Measurements from ENCODE around the gene SMURF1. TPM values are rescaled to one million over a fixed set of nuclear protein-coding genes. Genes with fewer than 3 reads are reported as not detected.
A peak's percentile ranks its signal among the peaks of the same experiment; 100 is the strongest.

SMURF1 gene
- total RNA-seq, 1 donor from 2014 or later: 24.5 TPM

DNA sequence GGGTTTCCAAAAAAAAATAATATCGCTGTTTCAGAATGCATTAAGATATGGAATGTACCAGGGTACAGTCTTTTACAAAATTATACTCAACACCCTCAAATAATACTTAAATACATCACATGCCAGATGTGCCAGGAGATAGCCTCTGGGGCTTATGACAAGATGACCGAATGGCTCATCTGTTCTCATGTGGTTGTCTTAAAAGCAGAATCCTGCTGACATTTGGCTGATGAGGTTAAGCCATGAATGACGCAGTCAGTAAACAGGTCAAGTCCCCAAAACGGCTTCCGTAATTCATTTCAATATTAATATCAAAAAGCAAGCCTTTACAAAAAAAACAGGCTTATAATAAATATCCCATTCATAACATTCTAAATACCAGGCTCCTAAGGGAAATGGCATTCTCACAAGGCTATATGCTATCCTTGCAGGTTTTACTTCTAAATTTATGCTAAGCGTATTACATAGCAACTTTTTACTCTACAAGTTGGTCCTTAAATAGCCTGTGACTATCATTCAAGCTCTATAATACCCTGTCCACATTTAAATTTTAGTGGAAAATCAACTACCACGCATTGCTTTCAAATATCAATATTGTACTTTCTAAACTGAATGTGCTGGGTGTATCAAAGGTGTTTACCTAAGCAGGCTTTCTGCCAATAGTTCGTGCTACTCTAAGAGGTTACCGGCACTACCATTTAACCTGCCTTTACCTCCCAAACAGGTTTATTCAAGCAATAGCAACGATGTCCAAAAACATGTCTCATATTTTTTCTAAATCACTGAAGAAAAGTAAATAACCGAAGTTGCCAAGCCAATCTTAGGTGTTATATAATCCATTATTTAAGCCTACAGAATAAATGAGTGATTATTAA, 15.6 kb downstream of the SMURF1 start:
- no peak for DNase-seq (ENCODE audit: low read depth, low spot score)
- H3K4me3 Mint-ChIP-seq: no peak overlapping the region
- no peaks in the 10 kb centered on the region for H3K36me3 Mint-ChIP-seq (ENCODE audit: low read depth)

DNA sequence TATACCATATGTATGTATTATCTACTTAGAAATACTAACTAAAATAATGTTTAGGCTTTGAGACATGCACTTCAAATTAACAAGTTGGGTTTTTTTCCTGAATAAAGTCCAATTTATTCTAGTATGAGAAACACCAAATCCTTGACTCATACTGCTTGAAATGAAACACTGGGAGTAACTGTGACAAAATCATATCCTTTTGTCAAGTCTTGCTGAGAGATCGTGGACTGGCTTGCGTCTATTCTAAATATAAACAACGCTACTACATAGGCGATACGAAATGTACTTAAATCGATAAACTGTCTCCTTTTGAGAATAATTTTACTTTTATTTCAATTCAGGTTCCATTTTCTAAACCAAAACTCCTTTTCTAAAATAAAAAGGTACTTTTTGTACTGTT, 16.3 kb downstream of the SMURF1 start:
- no peaks in the 10 kb centered on the region for H3K9me3 Mint-ChIP-seq

More for the DNA sequence above, 15.6 kb downstream of the SMURF1 start:
- no peak for TF ChIP-seq CTCF (conservative IDR thresholded peaks at IDR 0.05)
- Mint-ChIP-seq H3K27ac (ENCODE audit: unreplicated experiment) (no peak overlapping the region), H3K27me3 (ENCODE audit: low read depth) (no peaks in the 10 kb centered on the region), H3K4me1 (peaks cover 45% of the 10 kb centered on the region), H3K9me3 (no peaks in the 10 kb centered on the region)

GRCh38 chr7:99126921-99127553, 16.9 kb downstream of the SMURF1 start:
- Mint-ChIP-seq H3K36me3 (ENCODE audit: low read depth) (no peaks in the 10 kb centered on the region), H3K27ac (ENCODE audit: unreplicated experiment) (peak overlapping the region; percentile 79)

More for the DNA sequence above, 16.3 kb downstream of the SMURF1 start:
- DNase-seq (ENCODE audit: low read depth, low spot score): no peak
- no peaks in the 10 kb centered on the region for H3K36me3 Mint-ChIP-seq (ENCODE audit: low read depth)
- H3K27me3 Mint-ChIP-seq (ENCODE audit: low read depth): no peaks in the 10 kb centered on the region
- peaks cover 41% of the 10 kb centered on the region for H3K4me1 Mint-ChIP-seq
- TF ChIP-seq CTCF (conservative IDR thresholded peaks at IDR 0.05): no peak
- no peak overlapping the region for H3K27ac Mint-ChIP-seq (ENCODE audit: unreplicated experiment)
- H3K4me3 Mint-ChIP-seq: no peak overlapping the region

DNA sequence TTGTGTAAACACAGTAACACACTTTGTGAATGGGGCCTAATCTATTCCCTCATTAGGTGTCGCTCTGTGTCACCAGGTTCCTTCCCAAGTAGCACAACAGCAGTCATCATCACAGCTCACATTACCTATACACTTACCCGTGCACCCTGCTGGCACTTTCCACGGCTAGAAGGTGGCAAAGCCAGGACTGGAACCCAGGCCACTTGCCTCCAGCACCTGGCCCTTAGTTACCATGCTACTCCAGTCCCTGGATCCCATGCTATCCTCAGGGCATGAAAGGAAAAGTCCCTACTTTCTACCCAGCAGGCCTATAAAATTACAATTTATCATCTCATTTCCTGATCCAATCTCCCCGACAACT, 18.4 kb downstream of the SMURF1 start:
- Mint-ChIP-seq H3K4me3 (no peak overlapping the region), H3K36me3 (ENCODE audit: low read depth) (peaks cover 3% of the 10 kb centered on the region), H3K27me3 (ENCODE audit: low read depth) (no peaks in the 10 kb centered on the region), H3K9me3 (no peaks in the 10 kb centered on the region), H3K27ac (ENCODE audit: unreplicated experiment) (no peak overlapping the region), H3K4me1 (peaks cover 34% of the 10 kb centered on the region)
- no peak for TF ChIP-seq CTCF (conservative IDR thresholded peaks at IDR 0.05)
- no peak for DNase-seq (ENCODE audit: low read depth, low spot score)

More at GRCh38 chr7:99126921-99127553, 16.9 kb downstream of the SMURF1 start:
- no peak for DNase-seq (ENCODE audit: low read depth, low spot score)
- no peaks in the 10 kb centered on the region for H3K9me3 Mint-ChIP-seq
- no peak overlapping the region for H3K4me3 Mint-ChIP-seq
- no peaks in the 10 kb centered on the region for H3K27me3 Mint-ChIP-seq (ENCODE audit: low read depth)
- no peak for TF ChIP-seq CTCF (conservative IDR thresholded peaks at IDR 0.05)
- peaks cover 35% of the 10 kb centered on the region for H3K4me1 Mint-ChIP-seq

- Mint-ChIP-seq H3K4me3 (no peak overlapping the region), H3K27me3 (ENCODE audit: low read depth) (no peaks in the 10 kb centered on the region), H3K4me1 (peaks cover 37% of the 10 kb centered on the region), H3K9me3 (peaks cover 3% of the 10 kb centered on the region), H3K27ac (ENCODE audit: unreplicated experiment) (peak overlapping the region; percentile 5), H3K36me3 (ENCODE audit: low read depth) (peaks cover 7% of the 10 kb centered on the region)
- DNase-seq (ENCODE audit: low read depth, low spot score): no peak
- no peak for TF ChIP-seq CTCF (conservative IDR thresholded peaks at IDR 0.05)
Measured at GRCh38 chr7:99124751-99125504, 19.0 kb downstream of the SMURF1 start.

All from neural crest cell (in vitro differentiated cells).